ENCODE results near the gene C20orf144.

C20orf144 gene

GRCh38 chr20:33666293-33667244 is 4.4 kb downstream of the C20orf144 start, which contains the start of gene ACTL10:
Gene ACTL10 (plus strand): TSS chr20:33666943. CDS start chr20:33667498, 555 bp downstream.
- DNase-seq = peak; percentile 28

GRCh38 chr20:33667245-33667675 is 5.1 kb downstream of the C20orf144 start:
- DNase-seq = no peak

GRCh38 chr20:33667676-33668465 is 5.7 kb downstream of the C20orf144 start:
- no peak for DNase-seq

DNA sequence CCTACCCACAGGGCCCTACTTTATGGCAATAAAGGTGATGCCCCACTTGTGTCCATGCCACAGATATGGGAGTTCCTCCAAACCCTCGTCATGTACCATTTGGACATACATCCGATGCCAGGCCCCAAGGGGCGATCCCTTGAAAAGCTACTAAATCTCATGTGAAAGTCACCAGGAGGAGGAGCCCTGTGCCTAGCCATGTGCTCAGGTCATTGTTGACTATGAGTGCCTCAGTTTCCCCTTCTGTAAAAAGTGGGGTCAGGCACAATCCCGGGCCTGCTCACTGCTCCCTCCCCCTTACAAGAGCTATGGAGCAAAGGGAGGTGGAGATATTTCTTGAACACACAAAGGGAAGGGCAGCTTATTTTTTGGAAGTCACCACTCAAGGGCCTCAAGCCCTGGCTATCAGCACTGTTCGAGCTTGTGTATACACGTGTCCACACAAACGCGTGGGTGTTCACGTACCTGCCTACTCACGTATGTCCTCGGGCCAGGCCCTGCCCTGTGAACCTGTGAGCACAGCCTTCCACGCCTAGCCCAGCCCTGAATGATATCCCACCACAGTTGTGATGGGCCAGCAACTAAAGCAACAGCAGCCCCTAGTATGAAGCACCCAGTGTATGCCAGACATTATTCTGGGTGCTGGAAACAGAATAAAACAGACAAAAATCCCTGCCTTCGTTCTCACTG is 6.5 kb downstream of the C20orf144 start:
- DNase-seq = no peak

- DNase-seq = no peak
Measured at GRCh38 chr20:33669224-33669623, 7.1 kb downstream of the C20orf144 start.

- DNase-seq = no peak
Measured at GRCh38 chr20:33669873-33670640, 7.9 kb downstream of the C20orf144 start.

DNA sequence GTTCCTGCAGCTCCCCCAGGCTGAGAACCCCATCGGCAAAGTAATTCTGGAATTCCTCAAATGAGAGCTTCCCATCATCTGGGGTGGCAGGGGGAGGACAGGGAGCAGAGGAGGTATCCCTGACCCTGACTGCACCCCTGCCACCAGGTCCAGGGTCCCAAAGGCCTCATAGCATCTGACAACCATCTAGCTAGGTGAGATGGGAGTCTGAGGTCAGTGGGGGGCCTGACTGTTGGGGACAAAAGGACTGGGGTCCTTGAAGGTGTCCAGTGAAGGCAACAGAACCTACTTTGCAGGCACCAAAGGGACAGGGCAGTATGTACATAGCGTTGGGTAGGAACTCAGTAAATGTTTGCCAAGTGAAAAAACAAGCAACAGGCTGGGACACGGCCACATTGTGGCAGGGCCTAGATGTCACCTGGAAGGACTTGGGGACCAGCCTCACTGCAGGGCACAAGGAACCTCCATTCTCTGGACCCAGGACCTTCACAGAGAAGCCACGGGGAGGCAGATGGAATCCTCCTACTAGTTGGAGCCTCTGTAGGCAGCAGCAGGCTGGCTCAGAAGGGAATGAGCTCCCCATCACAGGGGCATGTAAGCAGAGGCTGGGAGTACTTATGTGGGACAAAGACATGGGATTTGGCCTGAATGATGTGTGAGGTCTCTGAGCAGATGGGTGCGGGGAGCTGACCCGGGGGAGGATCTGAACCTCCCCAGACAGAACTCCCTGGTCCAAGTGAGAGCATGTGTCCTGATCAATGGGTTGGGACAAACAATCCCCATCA is 8.8 kb downstream of the C20orf144 start:
- DNase-seq = no peak

- no peak for DNase-seq
Measured at GRCh38 chr20:33671573-33672288, 9.6 kb downstream of the C20orf144 start.

DNA sequence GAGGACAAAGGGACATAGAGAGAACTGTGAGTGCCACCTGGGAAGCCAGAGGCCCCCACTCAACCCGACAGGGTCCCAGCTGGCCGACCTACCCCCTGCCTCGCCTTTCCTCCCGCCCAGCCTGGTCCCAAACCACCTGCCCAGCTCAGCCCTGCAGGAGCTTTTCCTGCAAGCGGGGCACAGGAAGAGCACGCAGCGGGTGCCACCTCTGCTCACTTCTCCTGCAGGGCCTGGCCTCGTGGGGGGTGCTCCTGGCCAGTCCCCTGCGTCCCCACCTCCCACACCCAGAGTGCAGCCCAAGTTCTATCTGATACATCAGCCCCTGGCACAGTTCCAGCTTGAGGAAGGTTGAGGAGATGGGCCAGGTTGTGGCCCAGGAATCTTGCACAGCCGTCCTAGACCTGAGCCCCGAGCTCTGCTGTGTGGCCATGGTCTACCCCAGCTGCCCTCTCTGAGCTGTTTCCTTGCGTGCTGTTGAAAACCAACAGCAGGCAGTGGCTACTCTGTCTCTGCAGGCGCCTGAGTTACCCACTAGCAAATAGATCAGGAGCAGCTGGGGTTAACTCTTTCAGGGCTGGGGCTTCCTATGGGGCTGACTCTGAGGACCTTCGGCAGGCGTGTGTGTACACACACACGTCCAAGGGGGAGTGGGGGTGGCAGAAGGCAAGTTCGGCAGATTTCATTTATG is 10.4 kb downstream of the C20orf144 start:
- DNase-seq = no peak

DNA sequence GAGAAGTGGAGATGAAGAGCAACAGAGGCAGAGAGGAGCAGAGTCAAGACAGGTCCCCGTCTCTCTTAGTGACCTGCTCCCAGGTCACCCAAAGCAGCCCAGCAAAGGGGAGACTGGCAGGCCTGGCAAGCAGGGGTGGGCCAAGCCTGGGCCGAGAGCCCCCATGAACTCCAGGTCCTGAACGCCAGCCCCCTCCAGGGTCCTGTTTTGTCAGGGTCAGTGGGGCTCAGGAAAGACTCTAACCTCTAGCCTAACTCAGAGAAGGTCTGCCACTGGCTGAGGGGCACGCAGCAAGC is 10.9 kb downstream of the C20orf144 start:
- no peak for DNase-seq

DNA sequence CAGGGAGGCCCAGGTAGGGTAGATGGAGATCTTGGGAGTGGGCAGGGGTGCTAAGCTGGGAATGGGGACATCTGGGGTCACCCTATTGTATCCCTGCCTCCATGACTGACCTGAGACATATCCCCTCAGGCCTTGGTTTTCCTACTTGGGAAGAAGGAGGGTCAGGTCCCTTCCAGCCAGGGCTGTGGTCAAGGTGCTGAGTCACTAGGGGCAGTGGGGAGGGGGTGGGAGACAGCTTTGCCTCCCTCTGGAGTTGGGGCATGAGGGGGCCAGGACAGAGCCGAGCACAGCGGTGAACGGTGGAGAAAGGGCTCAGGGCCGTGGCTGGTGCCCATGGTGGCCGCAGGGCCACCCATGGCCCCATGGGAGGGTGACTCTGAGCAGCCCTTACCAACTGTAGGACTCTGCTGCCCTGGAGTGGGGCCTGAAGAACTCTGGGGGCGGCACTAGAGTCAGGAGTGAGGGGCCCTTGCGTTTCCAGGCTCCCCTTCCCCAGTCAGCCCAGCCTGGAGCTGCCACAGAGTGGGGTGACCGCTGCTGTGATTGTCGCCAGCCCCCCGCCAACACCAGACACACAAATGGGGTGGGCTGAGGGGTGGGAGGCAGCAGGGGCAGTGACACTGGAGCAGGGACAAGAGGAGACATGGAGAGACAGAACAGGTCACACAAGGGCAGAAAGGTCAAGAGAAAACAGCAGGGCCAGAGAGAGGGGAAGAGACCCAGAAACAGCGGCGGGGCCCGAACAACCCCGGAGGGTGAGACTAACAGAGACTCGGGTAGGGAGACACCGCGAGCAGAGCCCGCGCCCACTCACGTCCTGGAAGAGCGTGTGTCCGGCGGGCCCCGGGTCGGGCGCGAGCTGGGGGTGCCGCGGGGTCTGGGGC is 11.5 kb downstream of the C20orf144 start:
- DNase-seq = no peak

GRCh38 chr20:33674294-33675135 is 12.4 kb downstream of the C20orf144 start, which contains the start of gene NECAB3:
Gene NECAB3 (minus strand): TSS chr20:33674428. CDS start chr20:33674352, 76 bp downstream.
- no peak for DNase-seq

- DNase-seq = no peak
Measured at GRCh38 chr20:33675136-33675959, 13.2 kb downstream of the C20orf144 start.

DNA sequence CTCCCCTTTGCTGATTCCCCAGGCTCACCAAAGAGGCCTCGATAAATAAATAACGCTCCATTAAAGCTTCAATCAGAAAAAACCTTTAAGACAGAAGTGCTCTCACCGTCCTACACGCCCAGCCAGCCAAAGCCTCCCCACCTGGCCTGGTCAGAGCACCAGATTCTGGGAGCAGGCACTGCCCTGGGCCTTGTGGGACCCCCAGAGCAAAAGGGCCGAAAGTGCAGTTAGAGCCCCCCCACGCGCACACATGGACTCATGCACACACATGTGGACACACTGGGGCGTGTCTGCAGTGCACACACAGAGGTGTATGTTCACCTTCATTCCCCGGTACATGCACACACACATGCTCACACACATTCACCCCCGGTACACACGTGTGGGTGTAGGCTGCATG is 14.0 kb downstream of the C20orf144 start:
- no peak for DNase-seq

DNA sequence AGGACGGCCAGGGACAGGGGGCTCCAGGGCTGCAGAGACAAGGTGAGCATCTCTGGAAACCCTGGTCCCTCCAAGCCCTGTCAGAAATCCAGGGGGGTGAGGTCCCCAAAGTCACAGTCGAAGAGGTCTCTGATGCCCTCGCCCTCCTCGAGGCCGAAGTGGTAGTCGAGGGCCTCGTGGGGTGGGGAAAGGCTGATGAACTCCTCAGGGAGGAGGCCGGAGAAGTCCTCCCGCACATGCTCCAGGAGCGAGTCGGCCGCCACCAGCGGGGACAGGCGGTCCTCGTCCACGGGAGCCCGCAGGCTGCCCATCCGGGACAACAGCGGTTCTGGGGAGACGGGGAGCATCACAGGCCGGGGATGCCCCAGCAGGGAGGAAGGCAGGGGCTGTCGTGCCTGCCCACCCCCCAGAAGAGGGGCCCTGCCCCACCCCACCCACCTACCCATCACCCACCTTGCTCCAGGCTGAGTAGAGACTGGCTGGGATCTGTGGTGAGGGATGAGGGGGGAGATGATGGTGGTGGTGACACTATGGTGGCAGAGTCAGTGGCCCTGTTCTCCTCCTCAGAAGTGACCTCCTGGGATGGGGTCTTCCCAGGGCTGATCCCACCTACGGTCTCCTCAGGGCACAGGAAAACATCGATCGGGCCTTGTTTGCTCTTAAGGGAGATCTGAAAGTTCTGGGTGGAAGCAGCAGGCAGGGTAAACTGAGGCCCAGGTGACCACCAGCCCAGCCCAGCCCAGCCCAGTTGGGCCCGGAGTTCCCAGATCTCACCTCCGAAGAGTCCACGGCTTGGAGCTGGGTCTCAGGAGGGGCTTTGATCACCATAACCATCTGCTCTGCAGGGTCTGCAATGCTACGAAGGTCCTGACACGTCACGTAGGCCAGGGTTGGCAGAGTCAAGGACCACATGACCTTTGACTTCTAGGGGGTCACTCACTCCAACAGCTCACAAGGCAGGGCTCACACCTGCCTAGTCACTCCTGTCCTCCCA is 14.8 kb downstream of the C20orf144 start:
- no peak for DNase-seq

Data from NCI-H1436 treated with DMSO at 0.1 percent for 48 hours (cell line).